IPS DF 4.7 (cell line): Measurements from ENCODE around the gene ATP6V0B.

Source experiments
- DNase-seq: peaks from one replicate; pipeline ENCODE4 v3.0.0-alpha.2; 2013; ENCODE audit warnings: low spot score; ENCODE audit errors: extremely low read depth

The ATP6V0B gene

GRCh38 chr1:43946236-43947060 lies 28.3 kb upstream of the ATP6V0B start, which contains the start of gene IPO13:
IPO13 (plus strand) TSS chr1:43946950; CDS start chr1:43947601, 651 bp downstream.
- no peak for DNase-seq

- no peak for DNase-seq
Observed at GRCh38 chr1:43947061-43947873, 27.5 kb upstream of the ATP6V0B start.

- DNase-seq = no peak
Observed at GRCh38 chr1:43947874-43948437, 26.8 kb upstream of the ATP6V0B start.

GRCh38 chr1:43949678-43950077 lies 25.1 kb upstream of the ATP6V0B start:
- DNase-seq = no peak

- DNase-seq = no peak
Observed at GRCh38 chr1:43951021-43951985, 23.5 kb upstream of the ATP6V0B start.

- no peak for DNase-seq
Observed at GRCh38 chr1:43952731-43953346, 21.9 kb upstream of the ATP6V0B start.

GRCh38 chr1:43953361-43953760 lies 21.4 kb upstream of the ATP6V0B start:
- DNase-seq = no peak

- DNase-seq = no peak
Observed at GRCh38 chr1:43954036-43954435, 20.7 kb upstream of the ATP6V0B start.

GRCh38 chr1:43956234-43956633 lies 18.5 kb upstream of the ATP6V0B start:
- no peak for DNase-seq

- no peak for DNase-seq
Observed at GRCh38 chr1:43957407-43958040, 17.2 kb upstream of the ATP6V0B start.

- no peak for DNase-seq
Observed at GRCh38 chr1:43958351-43959255, 16.2 kb upstream of the ATP6V0B start.

GRCh38 chr1:43960798-43961197 lies 14.0 kb upstream of the ATP6V0B start:
- DNase-seq = no peak

- no peak for DNase-seq
Observed at GRCh38 chr1:43961692-43962091, 13.1 kb upstream of the ATP6V0B start.

- no peak for DNase-seq
Observed at GRCh38 chr1:43962324-43962723, 12.4 kb upstream of the ATP6V0B start.

GRCh38 chr1:43963006-43963405 lies 11.8 kb upstream of the ATP6V0B start:
- no peak for DNase-seq

GRCh38 chr1:43963890-43964289 lies 10.9 kb upstream of the ATP6V0B start:
- no peak for DNase-seq

- DNase-seq = no peak
Observed at GRCh38 chr1:43965316-43965715, 9.4 kb upstream of the ATP6V0B start.

- no peak for DNase-seq
Observed at GRCh38 chr1:43968348-43968948, 6.3 kb upstream of the ATP6V0B start.

- no peak for DNase-seq
Observed at GRCh38 chr1:43969416-43969745, 5.4 kb upstream of the ATP6V0B start.
